LNCAP (cell line): Measurements from ENCODE around the gene SS18L1.

Experiments used
- TF ChIP-seq, protein P1 (sequence below): fragments of 450-650 bp; IDR thresholded peaks from 2 replicates; pipeline ENCODE4 v1.5.1; 2017; ENCODE audit warnings: mild to moderate bottlenecking

The SS18L1 gene

DNA sequence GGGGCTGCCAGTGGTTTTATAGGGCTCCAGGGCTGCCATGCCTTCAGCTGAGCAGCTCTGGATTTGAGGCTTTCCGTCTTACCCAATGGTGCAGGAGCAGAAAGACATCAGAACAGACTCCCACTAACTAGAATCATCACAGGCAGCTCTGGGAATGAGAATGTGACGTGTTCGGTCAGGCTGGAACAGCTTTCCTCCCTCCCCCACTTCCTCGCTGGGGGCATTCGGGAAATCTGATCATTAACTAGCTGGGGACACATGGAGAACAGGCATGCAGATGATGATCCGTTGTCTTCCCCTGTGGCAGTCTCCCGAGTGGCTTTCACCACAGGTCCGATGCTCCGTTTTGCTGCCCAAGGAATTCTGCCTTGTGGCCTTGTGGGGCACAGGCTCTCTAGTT lies 33.7 kb downstream of the SS18L1 start:
- TF ChIP-seq, protein P1, sequence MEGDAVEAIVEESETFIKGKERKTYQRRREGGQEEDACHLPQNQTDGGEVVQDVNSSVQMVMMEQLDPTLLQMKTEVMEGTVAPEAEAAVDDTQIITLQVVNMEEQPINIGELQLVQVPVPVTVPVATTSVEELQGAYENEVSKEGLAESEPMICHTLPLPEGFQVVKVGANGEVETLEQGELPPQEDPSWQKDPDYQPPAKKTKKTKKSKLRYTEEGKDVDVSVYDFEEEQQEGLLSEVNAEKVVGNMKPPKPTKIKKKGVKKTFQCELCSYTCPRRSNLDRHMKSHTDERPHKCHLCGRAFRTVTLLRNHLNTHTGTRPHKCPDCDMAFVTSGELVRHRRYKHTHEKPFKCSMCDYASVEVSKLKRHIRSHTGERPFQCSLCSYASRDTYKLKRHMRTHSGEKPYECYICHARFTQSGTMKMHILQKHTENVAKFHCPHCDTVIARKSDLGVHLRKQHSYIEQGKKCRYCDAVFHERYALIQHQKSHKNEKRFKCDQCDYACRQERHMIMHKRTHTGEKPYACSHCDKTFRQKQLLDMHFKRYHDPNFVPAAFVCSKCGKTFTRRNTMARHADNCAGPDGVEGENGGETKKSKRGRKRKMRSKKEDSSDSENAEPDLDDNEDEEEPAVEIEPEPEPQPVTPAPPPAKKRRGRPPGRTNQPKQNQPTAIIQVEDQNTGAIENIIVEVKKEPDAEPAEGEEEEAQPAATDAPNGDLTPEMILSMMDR: no peak

DNA sequence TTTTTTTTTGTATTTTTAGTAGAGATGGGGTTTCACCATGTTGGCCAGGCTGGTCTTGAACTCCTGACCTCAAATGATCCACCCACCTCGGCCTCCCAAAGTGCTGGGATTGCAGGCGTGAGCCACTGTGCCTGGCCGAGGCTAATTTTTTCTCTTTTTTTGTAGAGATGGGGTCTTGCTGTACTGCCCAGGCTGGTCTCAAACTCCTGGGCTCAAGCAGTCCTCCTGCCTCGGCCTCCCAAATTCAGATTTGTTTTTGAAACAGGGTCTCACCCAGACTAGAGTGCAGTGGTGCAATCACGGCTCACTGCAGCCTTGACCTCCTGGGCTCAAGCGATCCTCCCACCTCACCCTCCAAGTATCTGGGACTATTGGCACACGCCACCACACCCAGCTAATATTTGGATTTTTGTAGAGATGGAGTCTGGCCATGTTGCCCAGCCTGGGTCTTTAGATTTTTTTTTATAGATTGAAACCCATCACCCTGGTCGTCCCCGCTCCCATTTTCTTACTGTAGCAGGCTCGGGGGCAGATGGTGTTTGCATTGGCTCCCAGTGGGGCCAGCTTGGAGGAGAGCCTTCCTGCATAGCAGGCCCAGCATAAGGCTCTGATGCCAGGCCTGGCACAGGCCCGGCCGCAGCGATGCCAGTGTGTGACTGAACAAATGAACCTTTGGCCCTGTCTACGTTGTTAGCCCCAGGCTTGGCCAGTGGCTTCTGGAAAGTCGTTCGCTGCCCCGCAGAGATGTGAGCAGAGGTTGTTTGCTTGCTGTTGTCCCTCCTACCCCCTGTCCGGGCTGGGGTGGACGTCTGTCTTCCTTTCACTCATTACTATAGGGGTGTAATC lies 35.0 kb downstream of the SS18L1 start:
- TF ChIP-seq, protein P1: no peak

DNA sequence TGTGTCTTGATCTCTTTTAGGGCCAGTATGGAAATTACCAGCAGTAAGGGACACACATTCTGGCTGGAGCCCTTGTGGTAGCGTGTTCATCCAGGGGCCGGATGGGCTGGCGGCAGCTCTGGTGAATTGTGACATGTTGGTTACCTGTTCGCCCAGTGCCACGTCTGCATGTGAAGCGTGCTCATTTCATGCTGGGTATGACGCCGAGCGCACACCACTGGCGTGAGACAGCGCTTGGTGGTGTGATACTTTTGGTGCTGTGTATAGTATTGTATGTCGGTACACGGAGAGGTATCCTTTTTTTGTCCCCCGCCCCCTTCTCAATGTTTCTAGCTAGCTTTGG lies 35.6 kb downstream of the SS18L1 start:
- TF ChIP-seq, protein P1: no peak

DNA sequence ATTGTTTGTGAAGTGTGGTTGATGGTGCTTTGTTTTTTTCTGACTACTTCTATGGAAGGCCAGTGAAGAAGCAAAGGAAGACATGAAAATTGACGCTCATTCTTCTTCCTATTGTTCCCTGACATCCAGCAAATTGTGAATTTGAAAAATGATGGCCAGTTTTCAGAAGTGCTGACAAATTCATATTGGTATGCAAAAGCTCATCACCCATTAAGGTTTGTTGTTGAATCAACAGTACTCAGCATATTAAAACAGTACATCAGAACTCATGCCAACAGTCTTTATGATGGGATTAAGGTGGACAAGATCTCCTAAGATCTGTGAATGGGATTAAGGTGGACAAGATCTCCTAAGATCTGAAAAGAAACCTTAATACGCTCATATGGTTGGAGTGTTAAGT lies 38.2 kb downstream of the SS18L1 start:
- TF ChIP-seq, protein P1: no peak

DNA sequence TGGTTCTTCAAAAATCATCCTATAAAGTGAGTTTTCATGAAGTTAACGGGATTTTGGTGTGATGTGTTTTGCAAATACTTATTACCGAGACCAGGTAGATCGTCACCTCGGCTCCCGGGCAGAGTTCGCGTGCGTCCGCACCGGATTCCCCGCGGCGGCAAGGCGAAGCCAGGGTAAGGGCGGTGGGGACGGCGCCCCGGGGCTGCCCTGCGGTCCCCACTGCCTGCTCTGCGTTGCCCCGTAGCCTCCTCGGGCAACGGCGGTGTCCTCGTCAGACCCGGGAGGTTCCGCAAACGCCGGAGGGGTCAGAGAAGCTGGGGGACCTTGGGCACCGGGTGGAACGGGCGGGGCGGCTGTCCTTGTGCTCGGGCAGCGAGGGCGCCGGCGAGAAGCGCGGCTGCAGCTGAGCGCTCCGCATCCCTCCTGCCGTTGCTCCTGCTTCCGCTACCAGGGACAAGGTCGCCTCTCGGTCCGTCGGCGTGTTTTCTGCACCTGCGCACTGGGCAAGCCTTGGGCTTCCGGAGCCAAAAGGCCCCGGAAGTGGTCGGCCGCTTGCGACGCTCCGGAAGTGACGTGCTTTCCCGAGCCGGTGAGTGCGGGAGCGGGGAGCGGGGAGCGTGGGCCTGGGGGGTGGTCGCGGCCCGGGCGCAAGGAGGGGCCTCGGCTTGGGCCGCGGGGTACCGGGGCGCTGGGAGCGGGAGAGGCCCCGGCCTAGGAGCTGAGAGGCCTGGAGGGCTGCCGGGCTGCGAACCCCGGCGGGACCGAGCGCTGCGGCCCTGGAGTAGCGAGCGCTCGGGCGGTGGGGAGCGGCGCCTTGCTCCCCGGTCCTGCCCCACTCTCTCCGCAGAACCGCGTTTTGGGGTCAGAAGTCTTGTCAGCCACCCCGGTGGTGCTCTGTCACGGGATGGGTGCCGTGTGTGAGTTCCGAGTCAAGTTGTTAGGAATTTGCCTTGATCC lies 39.2 kb downstream of the SS18L1 start, which contains the start of gene MTG2:
MTG2 (plus strand) TSS at position 560 of the 957 bp plus-strand sequence. CDS start 10,393 bp downstream, outside the sequence.
- TF ChIP-seq, protein P1: no peak

DNA sequence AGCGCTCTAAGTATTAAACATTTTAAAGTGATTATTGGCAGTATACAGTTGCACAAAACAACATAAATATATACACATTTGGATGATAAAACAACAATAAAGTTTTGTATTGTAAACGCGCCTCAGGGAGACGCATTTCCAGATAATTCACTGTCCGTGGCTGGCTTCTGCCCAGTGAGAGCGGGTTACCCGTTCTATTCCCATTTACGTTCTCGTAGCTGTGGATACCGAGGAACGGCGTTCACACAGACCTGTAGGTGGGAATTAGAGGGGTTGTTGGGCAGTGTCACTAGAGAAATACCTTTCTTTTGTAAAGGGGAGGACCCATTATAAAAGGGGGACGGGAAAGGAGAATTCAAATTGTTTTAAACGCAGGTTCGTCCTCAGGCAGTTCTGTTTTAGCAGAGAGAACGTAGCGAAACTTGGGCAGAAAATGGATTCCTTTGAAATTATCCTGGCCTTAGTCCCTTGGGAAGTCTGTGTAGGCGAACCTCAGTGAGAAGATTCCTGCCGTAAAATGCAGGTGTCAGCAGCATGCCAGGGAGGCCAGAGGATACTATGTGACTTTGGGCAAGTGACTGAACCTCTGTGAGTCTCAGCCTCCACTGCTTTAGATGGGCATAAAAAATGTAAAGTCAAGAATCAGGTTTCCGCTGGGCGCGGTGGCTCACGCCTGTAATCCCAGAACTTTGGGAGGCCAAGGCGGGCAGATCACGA lies 40.0 kb downstream of the SS18L1 start:
- TF ChIP-seq, protein P1: no peak

DNA sequence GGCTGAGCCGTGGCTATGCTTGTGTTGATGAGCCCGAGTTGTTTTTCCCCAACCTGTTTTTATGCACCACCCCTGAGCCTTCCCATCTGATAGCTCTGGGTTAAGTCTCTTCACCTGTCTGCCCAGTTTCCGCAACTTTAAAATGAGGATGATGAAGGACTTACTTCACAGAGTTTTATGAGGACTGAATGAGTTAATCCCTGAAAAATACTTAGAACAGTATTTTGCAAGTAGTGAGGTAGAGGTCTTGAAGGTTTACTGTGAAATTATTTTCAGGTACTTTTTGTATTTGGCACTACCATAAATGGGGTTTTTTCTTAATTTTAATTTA lies 42.5 kb downstream of the SS18L1 start:
- TF ChIP-seq, protein P1: no peak
